ENCODE measurements around the gene SET.

DNA sequence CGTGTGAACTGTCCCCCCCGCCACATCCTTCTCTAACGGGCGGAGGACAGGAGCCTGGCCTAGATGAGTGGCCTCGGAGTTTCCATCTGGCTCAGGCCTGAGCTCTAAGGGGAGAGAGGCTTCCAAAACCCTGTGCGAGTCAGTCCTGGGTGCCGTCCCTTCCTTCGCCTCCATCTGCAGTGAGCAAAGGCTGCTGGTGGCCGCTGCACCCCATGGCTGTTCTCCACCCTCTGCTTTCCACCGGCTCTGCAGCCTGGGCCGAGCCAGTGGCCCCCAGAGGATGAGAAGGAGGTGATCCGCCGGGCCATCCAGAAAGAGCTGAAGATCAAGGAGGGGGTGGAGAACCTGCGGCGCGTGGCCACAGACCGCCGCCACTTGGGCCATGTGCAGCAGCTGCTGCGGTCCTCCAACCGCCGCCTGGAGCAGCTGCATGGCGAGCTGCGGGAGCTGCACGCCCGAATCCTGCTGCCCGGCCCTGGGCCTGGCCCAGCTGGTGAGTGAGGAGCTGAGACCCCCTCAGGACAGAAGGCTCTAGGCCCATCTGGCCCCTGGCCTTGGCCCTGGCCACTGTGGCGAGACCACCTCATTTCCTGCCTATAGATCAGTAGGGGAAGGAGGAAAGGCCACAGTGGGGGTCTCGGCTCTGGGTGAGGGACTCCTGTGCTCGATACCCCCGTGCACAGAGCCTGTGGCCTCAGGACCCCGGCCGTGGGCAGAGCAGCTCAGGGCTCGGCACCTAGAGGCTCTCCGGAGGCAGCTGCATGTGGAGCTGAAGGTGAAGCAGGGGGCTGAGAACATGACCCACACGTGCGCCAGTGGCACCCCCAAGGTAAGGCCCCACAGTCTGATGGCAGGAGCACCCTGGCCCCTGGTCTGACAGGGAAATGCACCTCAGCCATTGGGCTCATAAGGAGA, 16.3 kb downstream of the SET start:
- TF ChIP-seq ZNF274 (IDR thresholded peaks at IDR 0.05; ENCODE audit: borderline replicate concordance, extremely low read depth, low read length) (no peak), SP1 (IDR thresholded peaks at IDR 0.05; ENCODE audit: low read depth, low read length) (no peak)

Data from H1 (cell line).